H9 (cell line): ENCODE measurements around the gene RHOA. TPM values are rescaled to one million over a fixed set of nuclear protein-coding genes. Genes with fewer than 3 reads are reported as not detected.

Experiments
- DNase-seq: peaks from one replicate; pipeline ENCODE4 v3.0.0-alpha.2; 2017
- H2AFZ ChIP-seq: one replicate; pipeline ENCODE4 v1.6.1; 2013; ENCODE audit warnings: mild to moderate bottlenecking, low read length, control low read depth, moderate library complexity
- H2AK5ac ChIP-seq: 2 replicates; pipeline ENCODE4 v1.6.1; 2013; ENCODE audit warnings: low read length, control low read depth, mixed read lengths; ENCODE audit not compliant: insufficient read length
- H2BK120ac ChIP-seq: one replicate; pipeline ENCODE4 v1.6.1; 2013; ENCODE audit warnings: low read depth, mild to moderate bottlenecking, low read length, control low read depth, inconsistent platforms; ENCODE audit not compliant: poor library complexity, severe bottlenecking
- H2BK12ac ChIP-seq: 2 replicates; pipeline ENCODE4 v1.6.1; 2013; ENCODE audit warnings: low read length, control low read depth, mixed read lengths, low read depth; ENCODE audit not compliant: insufficient read length
- H2BK15ac ChIP-seq: 2 replicates; pipeline ENCODE4 v1.6.1; 2013; ENCODE audit warnings: low read depth, low read length, control low read depth
- H2BK20ac ChIP-seq: one replicate; pipeline ENCODE4 v1.6.1; 2013; ENCODE audit warnings: low read depth, mild to moderate bottlenecking, low read length, control low read depth, inconsistent platforms; ENCODE audit not compliant: poor library complexity, severe bottlenecking
- H2BK5ac ChIP-seq: 2 replicates; pipeline ENCODE4 v1.6.1; 2013; ENCODE audit warnings: low read length, control low read depth, mixed read lengths; ENCODE audit not compliant: insufficient read length
- H3K14ac ChIP-seq: 2 replicates; pipeline ENCODE4 v1.6.1; 2013; ENCODE audit warnings: low read length, control low read depth; ENCODE audit not compliant: insufficient read depth
- H3K18ac ChIP-seq: 2 replicates; pipeline ENCODE4 v1.6.1; 2013; ENCODE audit warnings: low read depth, mild to moderate bottlenecking, mixed read lengths, low read length, control low read depth; ENCODE audit not compliant: insufficient read length
- H3K23ac ChIP-seq: 2 replicates; pipeline ENCODE4 v1.6.1; 2013; ENCODE audit warnings: low read length, control low read depth, mixed read lengths, low read depth; ENCODE audit not compliant: insufficient read length
- H3K23me2 ChIP-seq: 2 replicates; pipeline ENCODE4 v1.6.1; 2013; ENCODE audit warnings: low read depth, mild to moderate bottlenecking, mixed read lengths, low read length, control low read depth; ENCODE audit not compliant: insufficient read length, poor library complexity, severe bottlenecking
- H3K27ac ChIP-seq: 2 replicates; pipeline ENCODE4 v1.5.1; 2013; ENCODE audit warnings: low read length, control low read depth, mixed read lengths, low read depth; ENCODE audit not compliant: insufficient read length
- H3K27me3 ChIP-seq: 2 replicates; pipeline ENCODE4 v1.6.1; 2013; ENCODE audit warnings: low read length, control low read depth, inconsistent platforms; ENCODE audit not compliant: insufficient read depth
- H3K4ac ChIP-seq: 2 replicates; pipeline ENCODE4 v1.6.1; 2013; ENCODE audit warnings: low read depth, mild to moderate bottlenecking, control low read depth, inconsistent platforms, low read length, moderate library complexity
- H3K4me1 ChIP-seq: 2 replicates; pipeline ENCODE4 v1.6.1; 2013; ENCODE audit warnings: low read length, control low read depth, inconsistent platforms; ENCODE audit not compliant: insufficient read depth
- H3K4me2 ChIP-seq: 2 replicates; pipeline ENCODE4 v1.6.1; 2013; ENCODE audit warnings: low read length, control low read depth, mixed read lengths; ENCODE audit not compliant: insufficient read length, insufficient read depth
- H3K56ac ChIP-seq: 2 replicates; pipeline ENCODE4 v1.6.1; 2013; ENCODE audit warnings: low read depth, mild to moderate bottlenecking, mixed read lengths, low read length, control low read depth; ENCODE audit not compliant: insufficient read length
- H3K79me1 ChIP-seq: 2 replicates; pipeline ENCODE4 v1.6.1; 2013; ENCODE audit warnings: low read depth, mild to moderate bottlenecking, moderate library complexity, low read length, control low read depth, inconsistent platforms; ENCODE audit not compliant: insufficient read depth, poor library complexity, severe bottlenecking
- H3K79me2 ChIP-seq: 2 replicates; pipeline ENCODE4 v1.6.1; 2013; ENCODE audit warnings: low read length, control low read depth, inconsistent platforms; ENCODE audit not compliant: insufficient read depth
- H3K9ac ChIP-seq: 2 replicates; pipeline ENCODE4 v1.6.1; 2013; ENCODE audit warnings: low read length, control low read depth, mixed read lengths; ENCODE audit not compliant: insufficient read length; ENCODE audit errors: extremely low read depth
- H3K9me3 ChIP-seq: one replicate; pipeline ENCODE4 v1.6.1; 2013; ENCODE audit warnings: low read depth, low read length, inconsistent platforms; ENCODE audit not compliant: control insufficient read depth
- H3T11ph ChIP-seq: one replicate; pipeline ENCODE4 v1.6.1; 2013; ENCODE audit warnings: mild to moderate bottlenecking, low read length, control low read depth, inconsistent platforms
- H4K20me1 ChIP-seq: one replicate; pipeline ENCODE4 v1.6.1; 2013; ENCODE audit not compliant: control insufficient read depth, insufficient read length, insufficient read depth
- H4K5ac ChIP-seq: 2 replicates; pipeline ENCODE4 v1.6.1; 2013; ENCODE audit warnings: low read depth, mild to moderate bottlenecking, mixed read lengths, low read length, control low read depth; ENCODE audit not compliant: insufficient read length
- H4K8ac ChIP-seq: replicated peaks from 2 replicates; pipeline ENCODE4 v1.6.1; 2013; ENCODE audit warnings: low read length, control low read depth, mixed read lengths, low read depth; ENCODE audit not compliant: insufficient read length
- H4K91ac ChIP-seq: 2 replicates; pipeline ENCODE4 v1.6.1; 2013; ENCODE audit warnings: low read depth, mild to moderate bottlenecking, moderate library complexity, mixed read lengths, low read length, control low read depth; ENCODE audit not compliant: insufficient read length
- H3K27ac Mint-ChIP-seq, 3 experiments: 2 replicates in 2 of 3; 3 replicates in 1 of 3; pipeline ENCODE4 v1.8.0; 2020 to 2021; ENCODE audit warnings: mixed read lengths in 3 of 3, mild to moderate bottlenecking in 1 of 3, moderate library complexity in 1 of 3
- H3K27me3 Mint-ChIP-seq: 2 replicates; pipeline ENCODE4 v1.8.0; 2021; ENCODE audit warnings: low read depth, mild to moderate bottlenecking, moderate library complexity, mixed read lengths
- H3K36me3 Mint-ChIP-seq, 3 experiments: 2 replicates in 2 of 3; 3 replicates in 1 of 3; pipeline ENCODE4 v1.8.0; 2020 to 2021; ENCODE audit warnings: low read depth in 3 of 3, mixed read lengths in 3 of 3; ENCODE audit not compliant: insufficient read depth in 1 of 3
- H3K4me1 Mint-ChIP-seq, 2 experiments: 2 replicates each; pipeline ENCODE4 v1.8.0; 2020; ENCODE audit warnings: mixed read lengths in 2 of 2
- H3K4me3 Mint-ChIP-seq, 2 experiments: 2 replicates in 1 of 2; 3 replicates in 1 of 2; pipeline ENCODE4 v1.8.0; 2020 to 2021; ENCODE audit warnings: mild to moderate bottlenecking in 2 of 2, mixed read lengths in 2 of 2, moderate library complexity in 1 of 2
- H3K9me3 Mint-ChIP-seq, 2 experiments: 2 replicates in 1 of 2; 3 replicates in 1 of 2; pipeline ENCODE4 v1.8.0; 2020; ENCODE audit warnings: mild to moderate bottlenecking in 2 of 2, mixed read lengths in 2 of 2, moderate library complexity in 1 of 2
- CTCF ChIP-seq: fragments of 200-600 bp; sonication (generic); conservative IDR thresholded peaks from 3 replicates; pipeline ENCODE4 v1.8.0; 2021; ENCODE audit warnings: antibody characterized with exemption, mild to moderate bottlenecking
- WGBS: extraction: QIAGEN DNeasy Blood & Tissue Kit; methylation state at CpG from one replicate; pipeline ENCODE4 v1.1.7; 2013; ENCODE audit warnings: missing lambda C conversion rate, low lambda C conversion rate, mixed read lengths; ENCODE audit not compliant: insufficient read length; ENCODE audit errors: extremely low coverage; 5-methylcytosine and 5-hydroxymethylcytosine counted together
- long read RNA-seq: library from polyadenylated mRNA; unstranded; transcript quantifications from one replicate; pipeline ENCODE4 v2.0.0, GENCODE V29; 2020
- total RNA-seq: library from RNA; stranded (reverse); gene quantifications from 2 replicates; pipeline ENCODE4 v1.2.1, GENCODE V29; 2021

The RHOA gene
- total RNA-seq: 403 and 409 TPM in 2 replicates
- long read RNA-seq, transcript RHOA-206 (4 exons, 889 nt): minor isoform, 7 of 3,110 reads
- long read RNA-seq, transcript RHOA-202 (5 exons, 2,031 nt): major isoform, 2,981 of 3,110 reads
- long read RNA-seq, transcript RHOA-203 (6 exons, 961 nt): minor isoform, 11 of 3,110 reads
- long read RNA-seq, partial matches to known transcripts: 69 of 3,110 reads
- long read RNA-seq, other reads (novel, unspliced or antisense): 42 of 3,110 reads

- Histone ChIP-seq H3K27me3 (no peaks in the 10 kb centered on the region), H2AK5ac (no peak within 1 kb of the TSS), H3K4me2 (peak within 1 kb of the TSS; percentile 84), H2BK120ac (no peak within 1 kb of the TSS), H3K79me1 (no peaks in the 10 kb centered on the region), H2BK5ac (no peak within 1 kb of the TSS), H3K56ac (no peak within 1 kb of the TSS), H3K9ac (peak within 1 kb of the TSS; percentile 95), H3K9me3 (no peaks in the 10 kb centered on the region), H2BK20ac (no peak within 1 kb of the TSS), H3K23me2 (peaks cover 4% of the 10 kb centered on the region), H3T11ph (no peak within 1 kb of the TSS), H3K18ac (peak within 1 kb of the TSS; percentile 94), H4K91ac (no peak within 1 kb of the TSS), H4K5ac (no peak within 1 kb of the TSS), H3K23ac (no peak within 1 kb of the TSS), H3K4me1 (no peaks in the 10 kb centered on the region), H4K20me1 (no peaks in the 10 kb centered on the region), H3K79me2 (peaks cover 37% of the 10 kb centered on the region; the same call in 1 of the 2 replicates), H2BK12ac (no peak within 1 kb of the TSS), H2AFZ (no peak within 1 kb of the TSS), H3K14ac (peak within 1 kb of the TSS; percentile 98), H3K4ac (no peak within 1 kb of the TSS), H4K8ac (no peak within 1 kb of the TSS), H2BK15ac (no peak within 1 kb of the TSS), H3K27ac (no peak within 1 kb of the TSS)
- no CpG with 5 or more reads among the region's 62 CpGs for WGBS
- peaks cover 4 to 25% (median 14%) of the 10 kb centered on the region in 3 experiments; a peak in 5 of 7 replicates for H3K36me3 Mint-ChIP-seq
- DNase-seq: peak; percentile 98
- H3K27ac Mint-ChIP-seq: peak within 1 kb of the TSS; percentile 97
- TF ChIP-seq CTCF: no peak
- H3K4me3 Mint-ChIP-seq: peak within 1 kb of the TSS; percentile 93 to 94
- no peaks in the 10 kb centered on the region for H3K27me3 Mint-ChIP-seq
- H3K4me1 Mint-ChIP-seq: peaks cover 27 to 36% of the 10 kb centered on the region in 2 experiments
- no peaks in the 10 kb centered on the region; a peak in 1 of 5 replicates for H3K9me3 Mint-ChIP-seq
These were observed at the start of gene RHOA, which contains the start of gene TCTA for GRCh38 chr3:49411968-49412631. Gene RHOA, minus strand, starts transcription at chr3:49411976. Its CDS starts 36,387 bp downstream, at chr3:49375589. Gene TCTA, plus strand, starts transcription at chr3:49412423. Its CDS starts 4 bp downstream, at chr3:49412427.
